SH-SY5Y (cell line): Measurements from ENCODE around the gene EFHC2.

ENCODE experiments used
- GATA2 ChIP-seq: IDR thresholded peaks from 2 replicates; pipeline ENCODE4 v1.6.1; 2011; ENCODE audit warnings: mild to moderate bottlenecking, low read depth, low read length
- GATA3 ChIP-seq: IDR thresholded peaks from 2 replicates; pipeline ENCODE4 v1.6.1; 2011; ENCODE audit warnings: low read depth, mild to moderate bottlenecking, low read length, moderate library complexity

DNA sequence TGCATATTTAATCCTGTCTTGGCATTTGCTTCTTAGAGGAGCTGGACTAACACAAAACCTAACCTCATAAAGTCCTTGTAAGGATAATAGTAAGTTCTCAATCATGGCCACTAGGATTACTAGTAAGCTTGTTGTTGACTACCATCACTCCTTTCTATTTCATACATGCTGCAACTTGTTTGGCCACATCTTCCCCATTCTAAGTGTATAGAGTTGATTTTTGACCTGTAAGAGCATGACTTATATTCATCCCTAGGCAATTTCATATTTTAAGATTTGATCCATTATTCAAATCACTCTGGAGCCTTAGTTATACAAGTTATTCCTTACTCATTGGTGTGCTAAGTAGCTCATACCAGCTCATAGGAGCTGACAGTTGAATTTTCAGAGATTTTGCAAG, 109.4 kb downstream of the EFHC2 start:
- TF ChIP-seq GATA2 (no peak), GATA3 (no peak)
